A204.1 (cell line): ENCODE data around the gene SYPL1.

Experiments used
- FAIRE-seq: peaks from 2 replicates; lab custom pipeline; 2012; peaks lifted over from hg19 to GRCh38; lab: Jason Lieb, UNC

SYPL1 gene

GRCh38 chr7:106089647-106090046 is 22.5 kb downstream of the SYPL1 start:
- FAIRE-seq: no peak

- no peak for FAIRE-seq
These were observed 24.1 kb downstream of the SYPL1 start for GRCh38 chr7:106088014-106088413.

- no peak for FAIRE-seq
These were observed 26.1 kb downstream of the SYPL1 start for GRCh38 chr7:106086062-106086461.

GRCh38 chr7:106085015-106085414 is 27.1 kb downstream of the SYPL1 start:
- FAIRE-seq: no peak

GRCh38 chr7:106083717-106084116 is 28.4 kb downstream of the SYPL1 start:
- no peak for FAIRE-seq

- FAIRE-seq: no peak
These were observed 29.8 kb downstream of the SYPL1 start for GRCh38 chr7:106082087-106082854.

- FAIRE-seq: no peak
These were observed 31.7 kb downstream of the SYPL1 start for GRCh38 chr7:106080300-106080987.

GRCh38 chr7:106076537-106076936 is 35.6 kb downstream of the SYPL1 start:
- FAIRE-seq: no peak

- FAIRE-seq: no peak
These were observed 36.2 kb downstream of the SYPL1 start for GRCh38 chr7:106075937-106076336.

GRCh38 chr7:106074257-106074656 is 37.9 kb downstream of the SYPL1 start:
- no peak for FAIRE-seq

- no peak for FAIRE-seq
These were observed 38.4 kb downstream of the SYPL1 start for GRCh38 chr7:106073701-106074100.

- no peak for FAIRE-seq
These were observed 39.4 kb downstream of the SYPL1 start for GRCh38 chr7:106072715-106073091.

- FAIRE-seq: no peak
These were observed 40.0 kb downstream of the SYPL1 start for GRCh38 chr7:106071999-106072714.

GRCh38 chr7:106071356-106071998 is 40.6 kb downstream of the SYPL1 start:
- no peak for FAIRE-seq

- FAIRE-seq: no peak
These were observed 41.4 kb downstream of the SYPL1 start for GRCh38 chr7:106070567-106071254.

GRCh38 chr7:106070201-106070551 is 41.9 kb downstream of the SYPL1 start:
- FAIRE-seq: no peak

GRCh38 chr7:106069471-106070200 is 42.5 kb downstream of the SYPL1 start:
- no peak for FAIRE-seq

- FAIRE-seq: no peak
These were observed 43.1 kb downstream of the SYPL1 start for GRCh38 chr7:106068986-106069385.

- no peak for FAIRE-seq
These were observed 43.6 kb downstream of the SYPL1 start for GRCh38 chr7:106068538-106068961.

- no peak for FAIRE-seq
These were observed 44.4 kb downstream of the SYPL1 start for GRCh38 chr7:106067678-106068077.
